ENCODE results near the gene FHOD3.

FHOD3 gene

GRCh38 chr18:36572135-36572856 lies 274.8 kb downstream of the FHOD3 start:
- Histone ChIP-seq H3K4me3 (ENCODE audit: low read depth, low read length) (no peak overlapping the region), H3K4me1 (ENCODE audit: control insufficient read depth, insufficient read depth, low read length) (no peaks in the 10 kb centered on the region), H3K27ac (ENCODE audit: extremely low read depth, low read depth, low read length) (no peak overlapping the region), H3K36me3 (ENCODE audit: control insufficient read depth in 2 of 2, insufficient read depth in 1 of 2, low read length in 2 of 2) (no peaks in the 10 kb centered on the region), H3K9me3 (ENCODE audit: control insufficient read depth, insufficient read depth, low read depth, low read length) (no peaks in the 10 kb centered on the region)
- ChIA-PET POLR2A (no interaction called here), CTCF (interaction anchor here (0.6 to 1.1 kb wide), 5 partner anchors 89 to 452 kb away, joined by 3 to 6 read pairs (median 3); no protein-coding TSS in a partner anchor)
- TF ChIP-seq ZNF654 (tag by site-specific recombination; IDR thresholded peaks at IDR 0.05; ENCODE audit: low read depth) (peak; percentile 64), CTCF (tag by site-specific recombination; IDR thresholded peaks at IDR 0.05) (peak; percentile 45; the same call in 1 of the 2 replicates), YY1 (tag by site-specific recombination; IDR thresholded peaks at IDR 0.05) (no peak), ZNF777 (tag by site-specific recombination; IDR thresholded peaks at IDR 0.05; ENCODE audit: borderline replicate concordance) (no peak), ZNF223 (tag by site-specific recombination; IDR thresholded peaks at IDR 0.05) (no peak), ZNF239 (tag by site-specific recombination; IDR thresholded peaks at IDR 0.05) (no peak), ZNF366 (tag by site-specific recombination; conservative IDR thresholded peaks at IDR 0.05) (no peak), ZNF660 (tag by site-specific recombination; IDR thresholded peaks at IDR 0.05) (peak; percentile 21; the same call in 1 of the 2 replicates), ZSCAN23 (tag by site-specific recombination; IDR thresholded peaks at IDR 0.05) (no peak), ZNF768 (tag by site-specific recombination; IDR thresholded peaks at IDR 0.05) (no peak), BCL11B (tag by site-specific recombination; IDR thresholded peaks at IDR 0.05; ENCODE audit: low read depth) (no peak), ZNF221 (tag by site-specific recombination; IDR thresholded peaks at IDR 0.05; ENCODE audit: borderline replicate concordance) (no peak), ZFHX2 (tag by site-specific recombination; conservative IDR thresholded peaks at IDR 0.05) (peak; percentile 58), ZNF274 (IDR thresholded peaks at IDR 0.05; ENCODE audit: low read length) (no peak), ZNF274 (tag by site-specific recombination; IDR thresholded peaks at IDR 0.05; ENCODE audit: borderline replicate concordance) (no peak), ZNF571 (tag by site-specific recombination; IDR thresholded peaks at IDR 0.05) (no peak)

GRCh38 chr18:36576339-36576738 lies 278.8 kb downstream of the FHOD3 start:
- peaks cover 0 to 5% of the 10 kb centered on the region in 2 experiments; a peak in 1 of 3 replicates for H3K36me3 ChIP-seq (ENCODE audit: control insufficient read depth in 2 of 2, insufficient read depth in 1 of 2, low read length in 2 of 2)
- H3K4me3 ChIP-seq (ENCODE audit: low read depth, low read length) = no peak overlapping the region
- POLR2A ChIA-PET = no interaction called here
- no peak overlapping the region for H3K27ac ChIP-seq (ENCODE audit: extremely low read depth, low read depth, low read length)
- CTCF ChIA-PET = interaction anchor here (0.6 to 1.4 kb wide), 3 partner anchors 68 to 821 kb away, joined by 3 to 4 read pairs (median 4); no protein-coding TSS in a partner anchor
- no peaks in the 10 kb centered on the region for H3K9me3 ChIP-seq (ENCODE audit: control insufficient read depth, insufficient read depth, low read depth, low read length)
- H3K4me1 ChIP-seq (ENCODE audit: control insufficient read depth, insufficient read depth, low read length) = no peaks in the 10 kb centered on the region
- TF ChIP-seq ZBTB21 (tag by site-specific recombination; IDR thresholded peaks at IDR 0.05) (no peak), YY2 (tag by site-specific recombination; IDR thresholded peaks at IDR 0.05) (no peak), ZNF518A (tag by site-specific recombination; conservative IDR thresholded peaks at IDR 0.05; ENCODE audit: low read depth) (no peak), HIC1 (tag by site-specific recombination; IDR thresholded peaks at IDR 0.05) (no peak), SP2 (tag by site-specific recombination; IDR thresholded peaks at IDR 0.05) (no peak), ZSCAN23 (tag by site-specific recombination; IDR thresholded peaks at IDR 0.05) (no peak), ZNF664 (tag by site-specific recombination; IDR thresholded peaks at IDR 0.05) (no peak), ZFP69B (tag by site-specific recombination; IDR thresholded peaks at IDR 0.05) (no peak), ZNF140 (tag by site-specific recombination; IDR thresholded peaks at IDR 0.05) (no peak), AEBP2 (tag by site-specific recombination; IDR thresholded peaks at IDR 0.05; ENCODE audit: borderline replicate concordance) (no peak)
